ENCODE results near the gene RENBP. TPM values are rescaled to one million over a fixed set of nuclear protein-coding genes. Genes with fewer than 3 reads are reported as not detected.

The RENBP gene
- total RNA-seq, 2 experiments from 2014 or later: 8.6 to 9.3 TPM

- Histone ChIP-seq H3K4me1 (ENCODE audit: insufficient read depth, low read length) (peaks cover 44% of the 10 kb centered on the region), H3K27me3 (ENCODE audit: control insufficient read depth in 1 of 2, insufficient read depth in 2 of 2, low read length in 2 of 2) (no peaks in the 10 kb centered on the region), H3K4me3 (ENCODE audit: low read length) (peak overlapping the region; percentile 39), H3K27ac (ENCODE audit: low read depth in 1 of 2, low read length in 2 of 2) (no peak overlapping the region), H3K9me3 (ENCODE audit: control insufficient read depth in 1 of 2, insufficient read depth in 1 of 2, low read length in 2 of 2) (no peaks in the 10 kb centered on the region), H3K36me3 (ENCODE audit: insufficient read depth, low read length) (peaks cover 16% of the 10 kb centered on the region)
- Mint-ChIP-seq H3K36me3 (ENCODE audit: low read depth) (peaks cover 53% of the 10 kb centered on the region), H3K9me3 (no peaks in the 10 kb centered on the region), H3K4me3 (peak overlapping the region; percentile 58), H3K27ac (peak overlapping the region; percentile 99), H3K27me3 (no peaks in the 10 kb centered on the region), H3K4me1 (ENCODE audit: low read depth) (peaks cover 38% of the 10 kb centered on the region)
- intact Hi-C loops (cut with DNase I, micrococcal nuclease): no loop called here
- ChIA-PET CTCF (interaction anchor here (8.3 kb wide), 1 partner anchor 19 kb away, joined by 101 read pairs; no protein-coding TSS in a partner anchor), POLR2A (interaction anchor here (0.8 to 7.2 kb wide), 8 partner anchors 9 to 500 kb away, joined by 3 to 196 read pairs (median 16); partner anchors contain the start of genes AVPR2, HCFC1, IDH3G and RENBP)
- no peak for ATAC-seq (ENCODE audit: poor library complexity)
- DNase-seq: no peak
- no peak for TF ChIP-seq CTCF (IDR thresholded peaks at IDR 0.05)
Observed at GRCh38 chrX:153928846-153929245, 15.6 kb downstream of the RENBP start.

GRCh38 chrX:153927922-153928760 is 16.3 kb downstream of the RENBP start:
- DNase-seq (peak; percentile 79 to 98 (median 92)), ATAC-seq (ENCODE audit: poor library complexity) (peak; percentile 72)
- peak overlapping the region; percentile 99 for H3K27ac Mint-ChIP-seq
- H3K4me1 Mint-ChIP-seq (ENCODE audit: low read depth): peaks cover 39% of the 10 kb centered on the region
- H3K9me3 Mint-ChIP-seq: no peaks in the 10 kb centered on the region
- no peak for TF ChIP-seq CTCF (IDR thresholded peaks at IDR 0.05)
- H3K27me3 ChIP-seq (ENCODE audit: control insufficient read depth in 1 of 2, insufficient read depth in 2 of 2, low read length in 2 of 2): no peaks in the 10 kb centered on the region
- ChIA-PET CTCF (interaction anchor here (0.7 to 8.3 kb wide), 3 partner anchors 20 to 134 kb away, joined by 3 to 101 read pairs (median 5); partner anchors contain the start of genes IDH3G and SSR4), POLR2A (interaction anchor here (0.8 to 7.2 kb wide), 19 partner anchors 8 to 987 kb away, joined by 3 to 196 read pairs (median 6); partner anchors contain the start of genes AVPR2, HCFC1, IDH3G and IKBKG)
- no peaks in the 10 kb centered on the region for H3K9me3 ChIP-seq (ENCODE audit: control insufficient read depth in 1 of 2, insufficient read depth in 1 of 2, low read length in 2 of 2)
- peak overlapping the region; percentile 96 for H3K4me3 Mint-ChIP-seq
- no peaks in the 10 kb centered on the region for H3K27me3 Mint-ChIP-seq
- peaks cover 51% of the 10 kb centered on the region for H3K4me1 ChIP-seq (ENCODE audit: insufficient read depth, low read length)
- peaks cover 16% of the 10 kb centered on the region for H3K36me3 ChIP-seq (ENCODE audit: insufficient read depth, low read length)
- peaks cover 53% of the 10 kb centered on the region for H3K36me3 Mint-ChIP-seq (ENCODE audit: low read depth)
- peak overlapping the region; percentile 93 to 97 for H3K27ac ChIP-seq (ENCODE audit: low read depth in 1 of 2, low read length in 2 of 2)
- H3K4me3 ChIP-seq (ENCODE audit: low read length): peak overlapping the region; percentile 83
- intact Hi-C loops (cut with DNase I, micrococcal nuclease): loop anchor here (1.0 to 2.0 kb wide), 2 partner anchors 39 to 133 kb away; partner anchors contain the start of genes IDH3G (in 1 of the 2) and SSR4 (in 1 of the 2)

GRCh38 chrX:153927672-153927921 is 16.8 kb downstream of the RENBP start:
- DNase-seq (peak in 1 of 14 experiments; percentile 15), ATAC-seq (ENCODE audit: poor library complexity) (no peak)
- no peaks in the 10 kb centered on the region for H3K27me3 ChIP-seq (ENCODE audit: control insufficient read depth in 1 of 2, insufficient read depth in 2 of 2, low read length in 2 of 2)
- H3K4me3 ChIP-seq (ENCODE audit: low read length): peak overlapping the region; percentile 83
- ChIA-PET POLR2A (interaction anchor here (1.0 to 7.2 kb wide), 17 partner anchors 9 to 986 kb away, joined by 3 to 196 read pairs (median 6); partner anchors contain the start of genes AVPR2, HCFC1, IDH3G and IKBKG), CTCF (interaction anchor here (1.4 to 8.3 kb wide), 3 partner anchors 9 to 41 kb away, joined by 3 to 101 read pairs (median 5); no protein-coding TSS in a partner anchor)
- H3K27ac ChIP-seq (ENCODE audit: low read depth in 1 of 2, low read length in 2 of 2): peak overlapping the region; percentile 93 to 97
- no peak for TF ChIP-seq CTCF (IDR thresholded peaks at IDR 0.05)
- Mint-ChIP-seq H3K4me3 (peak overlapping the region; percentile 93), H3K27me3 (no peaks in the 10 kb centered on the region), H3K36me3 (ENCODE audit: low read depth) (peaks cover 56% of the 10 kb centered on the region), H3K27ac (peak overlapping the region; percentile 99), H3K9me3 (no peaks in the 10 kb centered on the region), H3K4me1 (ENCODE audit: low read depth) (peaks cover 43% of the 10 kb centered on the region)
- H3K36me3 ChIP-seq (ENCODE audit: insufficient read depth, low read length): peaks cover 16% of the 10 kb centered on the region
- H3K9me3 ChIP-seq (ENCODE audit: control insufficient read depth in 1 of 2, insufficient read depth in 1 of 2, low read length in 2 of 2): no peaks in the 10 kb centered on the region
- peaks cover 56% of the 10 kb centered on the region for H3K4me1 ChIP-seq (ENCODE audit: insufficient read depth, low read length)
- intact Hi-C loops (cut with DNase I, micrococcal nuclease): loop anchor here (1.0 to 2.0 kb wide), 2 partner anchors 40 to 133 kb away; partner anchors contain the start of genes IDH3G (in 1 of the 2) and SSR4 (in 1 of the 2)

Data from CD4-positive, alpha-beta T cell (primary cell).